NCI-H82 treated with DMSO at 0.1 percent for 48 hours (cell line): ENCODE measurements around the gene HBB.

ENCODE experiments used
- DNase-seq: peaks from one replicate; lab custom pipeline; 2025; ENCODE audit not compliant: unreplicated experiment; lab: John Stamatoyannopoulos, UW

HBB gene

GRCh38 chr11:5228124-5228523 lies 1.3 kb upstream of the HBB start:
- DNase-seq: no peak

DNA sequence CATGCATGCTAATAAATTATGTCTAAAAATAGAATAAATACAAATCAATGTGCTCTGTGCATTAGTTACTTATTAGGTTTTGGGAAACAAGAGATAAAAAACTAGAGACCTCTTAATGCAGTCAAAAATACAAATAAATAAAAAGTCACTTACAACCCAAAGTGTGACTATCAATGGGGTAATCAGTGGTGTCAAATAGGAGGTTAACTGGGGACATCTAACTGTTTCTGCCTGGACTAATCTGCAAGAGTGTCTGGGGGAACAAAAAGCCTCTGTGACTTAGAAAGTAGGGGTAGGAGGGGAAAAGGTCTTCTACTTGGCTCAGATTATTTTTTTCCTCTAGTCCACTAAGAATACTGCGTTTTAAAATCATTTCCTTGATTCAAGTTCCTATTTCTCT lies 810 bp upstream of the HBB start:
- DNase-seq: no peak

DNA sequence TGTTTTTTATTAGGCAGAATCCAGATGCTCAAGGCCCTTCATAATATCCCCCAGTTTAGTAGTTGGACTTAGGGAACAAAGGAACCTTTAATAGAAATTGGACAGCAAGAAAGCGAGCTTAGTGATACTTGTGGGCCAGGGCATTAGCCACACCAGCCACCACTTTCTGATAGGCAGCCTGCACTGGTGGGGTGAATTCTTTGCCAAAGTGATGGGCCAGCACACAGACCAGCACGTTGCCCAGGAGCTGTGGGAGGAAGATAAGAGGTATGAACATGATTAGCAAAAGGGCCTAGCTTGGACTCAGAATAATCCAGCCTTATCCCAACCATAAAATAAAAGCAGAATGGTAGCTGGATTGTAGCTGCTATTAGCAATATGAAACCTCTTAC lies 1.4 kb downstream of the HBB start:
- no peak for DNase-seq

- DNase-seq: no peak
These were observed 2.1 kb downstream of the HBB start for GRCh38 chr11:5224538-5225479.

GRCh38 chr11:5223686-5224085 lies 3.2 kb downstream of the HBB start:
- no peak for DNase-seq

DNA sequence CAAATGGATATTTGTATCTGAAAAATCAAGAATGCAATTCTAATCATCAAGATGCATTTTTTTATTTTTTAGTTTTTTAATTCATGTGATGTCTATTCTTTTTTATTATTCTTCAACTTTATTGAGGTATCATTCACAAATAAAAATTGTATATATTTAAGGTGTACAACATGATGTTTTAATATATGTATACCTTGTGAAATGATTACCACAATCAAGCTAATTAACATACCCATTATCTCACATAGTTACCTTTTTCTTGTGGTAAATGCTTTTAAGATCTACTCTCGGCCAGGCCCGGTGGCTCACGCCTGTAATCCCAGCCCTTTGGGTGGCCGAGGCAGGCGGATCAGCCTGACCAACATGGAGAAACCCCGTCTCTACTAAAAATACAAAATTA lies 3.7 kb downstream of the HBB start:
- no peak for DNase-seq

DNA sequence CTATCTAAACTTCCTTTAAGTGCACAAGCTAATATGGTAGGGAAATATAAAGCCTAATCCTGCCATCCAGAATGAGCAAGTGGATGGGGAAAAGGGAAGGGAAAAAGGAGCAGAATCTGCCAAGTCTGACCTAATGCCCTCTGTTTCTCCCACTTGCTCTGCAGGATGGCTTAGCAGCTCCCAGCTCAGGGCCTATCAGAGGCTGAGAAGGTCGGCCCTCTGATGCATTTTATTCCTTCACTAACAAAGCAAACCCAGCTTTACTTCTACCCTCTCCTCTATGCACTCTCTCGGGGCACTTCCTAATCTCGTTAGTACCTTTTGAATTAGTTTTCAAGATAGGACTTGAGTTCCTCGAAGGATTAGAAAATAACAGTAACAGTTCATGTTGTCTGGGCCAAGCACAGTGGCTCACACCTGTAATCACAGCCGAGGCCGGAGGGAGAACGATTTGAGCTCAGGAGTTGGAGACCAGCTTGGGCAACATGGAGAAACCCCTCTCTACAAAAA lies 16.4 kb downstream of the HBB start:
- no peak for DNase-seq

DNA sequence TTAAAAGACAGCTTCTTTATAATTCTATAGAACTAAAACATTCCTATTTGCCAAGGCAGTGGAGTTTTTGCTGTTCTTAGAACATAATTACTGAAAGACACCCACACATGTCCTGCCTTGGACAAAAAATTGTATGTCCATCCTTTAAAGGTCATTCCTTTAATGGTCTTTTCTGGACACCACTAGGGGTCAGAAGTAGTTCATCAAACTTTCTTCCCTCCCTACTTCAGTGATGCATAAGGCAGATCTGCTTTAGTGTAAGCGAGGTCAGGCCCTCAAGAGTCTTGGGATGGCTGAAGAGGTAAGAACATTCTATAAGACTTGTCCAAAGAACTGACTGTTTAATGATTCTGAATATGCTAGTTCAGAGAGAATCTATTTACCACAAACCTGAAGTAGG lies 22.1 kb downstream of the HBB start:
- no peak for DNase-seq

DNA sequence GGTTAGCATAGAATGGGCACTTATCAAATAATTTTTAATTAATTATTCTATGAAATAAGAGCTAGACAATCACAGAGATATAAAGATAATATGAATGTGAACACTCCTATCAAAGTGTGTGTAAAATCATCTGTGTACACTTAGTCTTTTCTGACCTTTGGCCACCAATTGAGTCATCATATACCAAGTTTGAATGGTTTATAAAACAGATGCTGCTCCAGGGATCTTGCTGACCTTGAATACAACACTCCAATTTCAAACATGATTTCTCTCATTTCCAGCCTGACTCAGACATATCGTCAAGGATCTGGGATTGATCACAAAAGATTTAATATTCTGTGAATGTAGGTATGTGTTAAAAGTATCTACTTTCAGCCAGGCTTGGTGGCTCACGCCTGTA lies 23.5 kb downstream of the HBB start:
- no peak for DNase-seq

DNA sequence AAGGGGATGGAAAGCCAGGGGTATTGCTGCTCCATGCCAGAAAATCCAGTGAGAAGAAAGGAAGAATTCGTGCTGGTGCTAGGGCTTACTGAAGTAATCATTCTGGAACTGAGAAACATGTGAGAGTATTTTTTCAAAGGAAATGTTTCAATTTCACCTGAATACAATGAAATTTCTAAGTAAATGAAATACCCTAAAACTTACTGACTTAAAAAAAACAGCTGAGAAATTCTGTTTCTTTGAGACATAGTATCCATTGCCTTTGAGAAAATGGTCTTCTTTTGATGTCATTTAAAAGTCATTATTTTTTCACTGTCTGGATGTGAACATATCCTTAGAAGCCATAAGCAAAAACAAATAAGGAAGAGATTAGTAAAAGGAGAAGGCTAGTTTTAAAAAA lies 26.3 kb downstream of the HBB start, which contains the start of gene OR51V1:
Gene OR51V1, minus strand, starts transcription at position 101 of the 400 bp plus-strand sequence. Its CDS starts 0 bp downstream, at position 101.
- DNase-seq: no peak

DNA sequence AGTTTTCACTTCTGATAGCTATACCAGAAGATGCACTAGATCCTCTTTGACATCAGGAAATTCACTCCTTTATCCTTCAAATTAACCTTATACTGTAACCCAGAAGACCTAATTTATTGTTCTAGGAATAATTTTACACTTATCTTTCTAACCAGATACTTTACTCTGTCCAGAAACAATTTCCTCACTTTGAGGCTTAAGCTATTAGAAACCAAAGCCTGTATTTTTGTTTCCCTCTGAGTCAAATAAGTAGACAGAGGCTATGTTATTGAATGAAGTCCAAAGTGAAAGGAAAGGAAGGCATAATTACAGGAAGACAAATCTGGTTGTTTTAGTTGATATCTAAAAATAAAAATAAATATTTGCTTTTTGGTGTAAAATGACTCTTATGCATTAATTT lies 28.6 kb downstream of the HBB start:
- no peak for DNase-seq

- no peak for DNase-seq
These were observed 29.3 kb downstream of the HBB start for GRCh38 chr11:5197536-5197935.

DNA sequence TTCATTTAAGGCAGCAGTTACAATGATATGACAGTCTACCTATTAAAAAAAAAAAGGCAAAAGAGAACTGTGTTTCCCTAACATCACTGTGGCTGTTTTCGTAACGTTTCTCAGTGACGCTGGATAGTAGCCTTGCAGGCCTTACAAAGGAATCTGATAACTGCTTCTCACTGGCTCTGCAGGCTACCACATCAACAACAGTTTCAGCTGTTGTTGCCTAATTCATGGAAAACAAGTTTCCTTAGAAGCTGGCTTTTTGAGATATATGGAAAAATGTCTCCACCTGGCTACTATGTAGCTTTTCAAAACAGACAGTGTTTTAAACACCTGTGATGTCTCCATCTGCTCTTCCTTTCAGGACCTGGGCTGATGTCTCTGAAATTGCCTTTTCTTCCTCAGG lies 30.1 kb downstream of the HBB start:
- DNase-seq: no peak

GRCh38 chr11:5196067-5196466 lies 30.8 kb downstream of the HBB start:
- DNase-seq: no peak

- no peak for DNase-seq
These were observed 34.1 kb downstream of the HBB start for GRCh38 chr11:5192738-5193137.

DNA sequence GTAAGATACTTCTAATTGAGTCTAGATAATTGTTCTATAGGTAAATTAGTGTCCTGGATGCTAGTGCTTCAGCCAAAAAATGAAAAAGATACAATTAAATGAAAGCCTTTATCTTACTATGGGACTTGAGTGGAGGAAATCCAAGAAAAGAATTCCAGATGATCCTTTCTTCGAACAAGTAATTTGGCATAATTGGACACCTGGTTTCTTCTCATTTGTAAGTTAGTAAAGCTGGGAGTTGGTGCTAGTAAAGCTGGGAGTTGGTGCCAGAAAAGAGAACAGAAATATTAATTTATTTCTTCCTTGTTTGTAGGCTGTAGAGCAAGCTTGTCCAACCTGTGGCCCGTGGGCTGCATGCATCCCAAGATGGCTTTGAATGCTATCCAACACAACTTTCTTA lies 38.7 kb downstream of the HBB start:
- no peak for DNase-seq

GRCh38 chr11:5178046-5178837 lies 48.6 kb downstream of the HBB start:
- no peak for DNase-seq
